ENCODE data around the gene LY6G6F. TPM values are rescaled to one million over a fixed set of nuclear protein-coding genes. Genes with fewer than 3 reads are reported as not detected.

LY6G6F gene
- total and polyA plus RNA-seq, 2 of the 13 experiments (the other 11 are each of a cell fraction or from before 2014, with no cell fraction given) = not detected

DNA sequence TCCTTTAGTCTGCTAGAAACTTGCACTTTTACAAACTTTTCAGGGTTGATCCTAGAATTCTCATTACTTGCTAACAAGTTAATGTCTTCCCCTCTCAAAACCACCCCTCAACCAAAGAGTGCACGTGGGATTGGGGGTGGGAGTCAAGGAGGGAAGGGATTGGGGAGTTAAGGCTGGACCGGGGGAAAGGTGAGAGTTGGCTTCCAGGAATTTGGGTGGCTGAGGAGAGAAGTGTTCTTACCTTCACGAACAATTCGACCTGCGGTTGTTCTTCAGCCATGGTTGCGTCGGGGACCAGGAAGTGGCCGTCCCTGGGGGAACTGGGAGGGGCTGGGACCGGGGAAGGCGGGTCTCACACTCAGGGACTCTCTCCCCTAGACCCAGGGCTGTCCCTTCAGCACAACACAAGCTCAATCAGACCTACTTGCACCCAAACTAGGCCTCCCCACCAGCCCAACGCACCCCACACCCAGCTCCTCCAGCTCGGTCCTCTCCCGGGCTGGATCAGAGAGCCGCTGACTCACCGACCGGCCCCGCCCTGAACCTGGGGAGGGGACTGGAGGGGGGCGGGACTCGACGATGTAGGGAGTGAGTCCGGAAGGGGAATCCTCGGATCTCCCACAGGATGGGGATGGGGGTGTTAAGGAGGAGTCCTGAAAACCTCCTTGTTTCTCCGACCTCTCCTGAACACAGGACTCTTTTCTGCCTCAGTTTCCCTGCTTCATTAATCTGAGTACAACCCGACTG is 29.5 kb downstream of the LY6G6F start, which contains the start of gene CLIC1 (continued):
- TF ChIP-seq, protein P1, sequence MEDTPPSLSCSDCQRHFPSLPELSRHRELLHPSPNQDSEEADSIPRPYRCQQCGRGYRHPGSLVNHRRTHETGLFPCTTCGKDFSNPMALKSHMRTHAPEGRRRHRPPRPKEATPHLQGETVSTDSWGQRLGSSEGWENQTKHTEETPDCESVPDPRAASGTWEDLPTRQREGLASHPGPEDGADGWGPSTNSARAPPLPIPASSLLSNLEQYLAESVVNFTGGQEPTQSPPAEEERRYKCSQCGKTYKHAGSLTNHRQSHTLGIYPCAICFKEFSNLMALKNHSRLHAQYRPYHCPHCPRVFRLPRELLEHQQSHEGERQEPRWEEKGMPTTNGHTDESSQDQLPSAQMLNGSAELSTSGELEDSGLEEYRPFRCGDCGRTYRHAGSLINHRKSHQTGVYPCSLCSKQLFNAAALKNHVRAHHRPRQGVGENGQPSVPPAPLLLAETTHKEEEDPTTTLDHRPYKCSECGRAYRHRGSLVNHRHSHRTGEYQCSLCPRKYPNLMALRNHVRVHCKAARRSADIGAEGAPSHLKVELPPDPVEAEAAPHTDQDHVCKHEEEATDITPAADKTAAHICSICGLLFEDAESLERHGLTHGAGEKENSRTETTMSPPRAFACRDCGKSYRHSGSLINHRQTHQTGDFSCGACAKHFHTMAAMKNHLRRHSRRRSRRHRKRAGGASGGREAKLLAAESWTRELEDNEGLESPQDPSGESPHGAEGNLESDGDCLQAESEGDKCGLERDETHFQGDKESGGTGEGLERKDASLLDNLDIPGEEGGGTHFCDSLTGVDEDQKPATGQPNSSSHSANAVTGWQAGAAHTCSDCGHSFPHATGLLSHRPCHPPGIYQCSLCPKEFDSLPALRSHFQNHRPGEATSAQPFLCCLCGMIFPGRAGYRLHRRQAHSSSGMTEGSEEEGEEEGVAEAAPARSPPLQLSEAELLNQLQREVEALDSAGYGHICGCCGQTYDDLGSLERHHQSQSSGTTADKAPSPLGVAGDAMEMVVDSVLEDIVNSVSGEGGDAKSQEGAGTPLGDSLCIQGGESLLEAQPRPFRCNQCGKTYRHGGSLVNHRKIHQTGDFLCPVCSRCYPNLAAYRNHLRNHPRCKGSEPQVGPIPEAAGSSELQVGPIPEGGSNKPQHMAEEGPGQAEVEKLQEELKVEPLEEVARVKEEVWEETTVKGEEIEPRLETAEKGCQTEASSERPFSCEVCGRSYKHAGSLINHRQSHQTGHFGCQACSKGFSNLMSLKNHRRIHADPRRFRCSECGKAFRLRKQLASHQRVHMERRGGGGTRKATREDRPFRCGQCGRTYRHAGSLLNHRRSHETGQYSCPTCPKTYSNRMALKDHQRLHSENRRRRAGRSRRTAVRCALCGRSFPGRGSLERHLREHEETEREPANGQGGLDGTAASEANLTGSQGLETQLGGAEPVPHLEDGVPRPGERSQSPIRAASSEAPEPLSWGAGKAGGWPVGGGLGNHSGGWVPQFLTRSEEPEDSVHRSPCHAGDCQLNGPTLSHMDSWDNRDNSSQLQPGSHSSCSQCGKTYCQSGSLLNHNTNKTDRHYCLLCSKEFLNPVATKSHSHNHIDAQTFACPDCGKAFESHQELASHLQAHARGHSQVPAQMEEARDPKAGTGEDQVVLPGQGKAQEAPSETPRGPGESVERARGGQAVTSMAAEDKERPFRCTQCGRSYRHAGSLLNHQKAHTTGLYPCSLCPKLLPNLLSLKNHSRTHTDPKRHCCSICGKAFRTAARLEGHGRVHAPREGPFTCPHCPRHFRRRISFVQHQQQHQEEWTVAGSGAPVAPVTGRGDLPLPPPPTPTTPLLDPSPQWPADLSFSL (CRISPR knock-in tag; IDR thresholded peaks at IDR 0.05) = no peak
- TF ChIP-seq JARID2 (CRISPR knock-in tag; IDR thresholded peaks at IDR 0.05; ENCODE audit: insufficient replicate concordance) = no peak
- TF ChIP-seq ZSCAN21 (CRISPR knock-in tag; IDR thresholded peaks at IDR 0.05; ENCODE audit: borderline replicate concordance) = no peak; the same call in 1 of the 2 replicates
- peak; percentile 84; the same call in 1 of the 2 replicates for TF ChIP-seq ZNF235 (CRISPR knock-in tag; IDR thresholded peaks at IDR 0.05; ENCODE audit: borderline replicate concordance)
- TF ChIP-seq ZSCAN12 (CRISPR knock-in tag; IDR thresholded peaks at IDR 0.05) = no peak
- TF ChIP-seq, protein P2, sequence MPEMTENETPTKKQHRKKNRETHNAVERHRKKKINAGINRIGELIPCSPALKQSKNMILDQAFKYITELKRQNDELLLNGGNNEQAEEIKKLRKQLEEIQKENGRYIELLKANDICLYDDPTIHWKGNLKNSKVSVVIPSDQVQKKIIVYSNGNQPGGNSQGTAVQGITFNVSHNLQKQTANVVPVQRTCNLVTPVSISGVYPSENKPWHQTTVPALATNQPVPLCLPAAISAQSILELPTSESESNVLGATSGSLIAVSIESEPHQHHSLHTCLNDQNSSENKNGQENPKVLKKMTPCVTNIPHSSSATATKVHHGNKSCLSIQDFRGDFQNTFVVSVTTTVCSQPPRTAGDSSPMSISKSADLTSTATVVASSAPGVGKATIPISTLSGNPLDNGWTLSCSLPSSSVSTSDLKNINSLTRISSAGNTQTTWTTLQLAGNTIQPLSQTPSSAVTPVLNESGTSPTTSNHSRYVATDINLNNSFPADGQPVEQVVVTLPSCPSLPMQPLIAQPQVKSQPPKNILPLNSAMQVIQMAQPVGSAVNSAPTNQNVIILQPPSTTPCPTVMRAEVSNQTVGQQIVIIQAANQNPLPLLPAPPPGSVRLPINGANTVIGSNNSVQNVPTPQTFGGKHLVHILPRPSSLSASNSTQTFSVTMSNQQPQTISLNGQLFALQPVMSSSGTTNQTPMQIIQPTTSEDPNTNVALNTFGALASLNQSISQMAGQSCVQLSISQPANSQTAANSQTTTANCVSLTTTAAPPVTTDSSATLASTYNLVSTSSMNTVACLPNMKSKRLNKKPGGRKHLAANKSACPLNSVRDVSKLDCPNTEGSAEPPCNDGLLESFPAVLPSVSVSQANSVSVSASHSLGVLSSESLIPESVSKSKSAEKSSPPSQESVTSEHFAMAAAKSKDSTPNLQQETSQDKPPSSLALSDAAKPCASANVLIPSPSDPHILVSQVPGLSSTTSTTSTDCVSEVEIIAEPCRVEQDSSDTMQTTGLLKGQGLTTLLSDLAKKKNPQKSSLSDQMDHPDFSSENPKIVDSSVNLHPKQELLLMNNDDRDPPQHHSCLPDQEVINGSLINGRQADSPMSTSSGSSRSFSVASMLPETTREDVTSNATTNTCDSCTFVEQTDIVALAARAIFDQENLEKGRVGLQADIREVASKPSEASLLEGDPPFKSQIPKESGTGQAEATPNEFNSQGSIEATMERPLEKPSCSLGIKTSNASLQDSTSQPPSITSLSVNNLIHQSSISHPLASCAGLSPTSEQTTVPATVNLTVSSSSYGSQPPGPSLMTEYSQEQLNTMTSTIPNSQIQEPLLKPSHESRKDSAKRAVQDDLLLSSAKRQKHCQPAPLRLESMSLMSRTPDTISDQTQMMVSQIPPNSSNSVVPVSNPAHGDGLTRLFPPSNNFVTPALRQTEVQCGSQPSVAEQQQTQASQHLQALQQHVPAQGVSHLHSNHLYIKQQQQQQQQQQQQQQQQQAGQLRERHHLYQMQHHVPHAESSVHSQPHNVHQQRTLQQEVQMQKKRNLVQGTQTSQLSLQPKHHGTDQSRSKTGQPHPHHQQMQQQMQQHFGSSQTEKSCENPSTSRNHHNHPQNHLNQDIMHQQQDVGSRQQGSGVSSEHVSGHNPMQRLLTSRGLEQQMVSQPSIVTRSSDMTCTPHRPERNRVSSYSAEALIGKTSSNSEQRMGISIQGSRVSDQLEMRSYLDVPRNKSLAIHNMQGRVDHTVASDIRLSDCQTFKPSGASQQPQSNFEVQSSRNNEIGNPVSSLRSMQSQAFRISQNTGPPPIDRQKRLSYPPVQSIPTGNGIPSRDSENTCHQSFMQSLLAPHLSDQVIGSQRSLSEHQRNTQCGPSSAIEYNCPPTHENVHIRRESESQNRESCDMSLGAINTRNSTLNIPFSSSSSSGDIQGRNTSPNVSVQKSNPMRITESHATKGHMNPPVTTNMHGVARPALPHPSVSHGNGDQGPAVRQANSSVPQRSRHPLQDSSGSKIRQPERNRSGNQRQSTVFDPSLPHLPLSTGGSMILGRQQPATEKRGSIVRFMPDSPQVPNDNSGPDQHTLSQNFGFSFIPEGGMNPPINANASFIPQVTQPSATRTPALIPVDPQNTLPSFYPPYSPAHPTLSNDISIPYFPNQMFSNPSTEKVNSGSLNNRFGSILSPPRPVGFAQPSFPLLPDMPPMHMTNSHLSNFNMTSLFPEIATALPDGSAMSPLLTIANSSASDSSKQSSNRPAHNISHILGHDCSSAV (CRISPR knock-in tag; IDR thresholded peaks at IDR 0.05; ENCODE audit: borderline replicate concordance) = no peak
- no peak for TF ChIP-seq GABPA (IDR thresholded peaks at IDR 0.05; ENCODE audit: low read depth, low read length)
- TF ChIP-seq GABPA (CRISPR knock-in tag; IDR thresholded peaks at IDR 0.05; ENCODE audit: low read depth) = peak; percentile 67
- no peak for TF ChIP-seq ZNF44 (CRISPR knock-in tag; IDR thresholded peaks at IDR 0.05)
- peak; percentile 55; the same call in 1 of the 2 replicates for TF ChIP-seq TFE3 (CRISPR knock-in tag; IDR thresholded peaks at IDR 0.05)
- TF ChIP-seq RBM22 (optimal IDR thresholded peaks at IDR 0.05; ENCODE audit: low read length) = no peak
